HCT116 (cell line): ENCODE data around the gene SLC35E2B. TPM values are rescaled to one million over a fixed set of nuclear protein-coding genes. Genes with fewer than 3 reads are reported as not detected.

Experiments
- ATAC-seq: fragments of 200-7000 bp; cut with Tn5 transposase; 2 replicates; pipeline ENCODE4 v1.9.1; 2020; ENCODE audit warnings: mild to moderate bottlenecking, moderate library complexity
- BruUV-seq: library from RNA; stranded (reverse); fragments of 400-500 nt; replicated peaks from 2 replicates; lab custom pipeline; 2021; lab: Mats Ljungman, UMichigan
- CTCF ChIA-PET: fragments of 300-600 bp; sonication (Branson Sonifier 250); formaldehyde crosslinking; loops from one replicate; lab custom pipeline; 2021; ENCODE audit warnings: antibody characterized with exemption; lab: Charles Lee
- POLR2A ChIA-PET: fragments of 300-600, 350-600 bp; sonication (Branson Sonifier 250); formaldehyde crosslinking; loops from one replicate; lab custom pipeline; 2021; ENCODE audit warnings: antibody characterized with exemption; lab: Charles Lee
- RAD21 ChIA-PET, 2 experiments: fragments of 300-600 bp; sonication (Branson Sonifier 250); formaldehyde crosslinking; loops; one replicate each; lab custom pipeline; 2023; ENCODE audit warnings: low total read pairs in 2 of 2; ENCODE audit not compliant: uncharacterized antibody in 2 of 2, unreplicated experiment in 2 of 2, low non-redundant PET in 1 of 2; lab: Charles Lee
- DNase-seq: peaks from one replicate; pipeline ENCODE4 v3.0.0-alpha.2; 2010; ENCODE audit warnings: low read depth, low spot score
- H2AFZ ChIP-seq: fragments of 200-600 bp; shearing (Covaris generic), sonication (generic); 2 replicates; pipeline ENCODE4 v1.6.1; 2017; ENCODE audit warnings: low read depth, mixed run types, mixed read lengths, antibody characterized with exemption, low read length; ENCODE audit not compliant: poor library complexity, severe bottlenecking
- H3K27ac ChIP-seq: 2 replicates; pipeline ENCODE4 v1.5.1; 2012; ENCODE audit warnings: low read depth, low read length
- H3K27me3 ChIP-seq: fragments of 200-600 bp; sonication (generic); 2 replicates; pipeline ENCODE4 v1.6.1; 2016; ENCODE audit warnings: mixed run types, low read length, mixed read lengths; ENCODE audit not compliant: insufficient read depth
- H3K36me3 ChIP-seq, 2 experiments: fragments of 200-500 bp in 1 of 2; fragments of 200-600 bp in 1 of 2; sonication (Bioruptor generic) in 1 of 2; sonication (generic) in 1 of 2; 2 replicates each; pipeline versions ENCODE4 v1.5.1 to v1.6.1; 2014 to 2016; ENCODE audit warnings: low read length in 2 of 2, inconsistent platforms in 1 of 2, mixed read lengths in 1 of 2, mixed run types in 1 of 2; ENCODE audit not compliant: insufficient read depth in 2 of 2, control insufficient read depth in 1 of 2
- H3K4me1 ChIP-seq, 2 experiments: fragments of 200-600 bp in 1 of 2; sonication (generic) in 1 of 2; 2 replicates each; pipeline versions ENCODE4 v1.5.1 to v1.6.1; 2012 to 2017; ENCODE audit warnings: low read length in 2 of 2, inconsistent platforms in 1 of 2, mild to moderate bottlenecking in 1 of 2, mixed read lengths in 1 of 2, mixed run types in 1 of 2, moderate library complexity in 1 of 2; ENCODE audit not compliant: insufficient read depth in 2 of 2, control insufficient read depth in 1 of 2
- H3K4me2 ChIP-seq: fragments of 200-600 bp; sonication (generic); 2 replicates; pipeline ENCODE4 v1.6.1; 2017; ENCODE audit warnings: mixed run types, low read length, mixed read lengths
- H3K4me3 ChIP-seq, 2 experiments: fragments of 200-600 bp in 1 of 2; sonication (generic) in 1 of 2; replicated peaks in 1 of 2; 2 replicates each; pipeline ENCODE4 v1.5.1; 2011 to 2016; ENCODE audit warnings: low read length in 2 of 2, control low read depth in 1 of 2, low read depth in 1 of 2, mild to moderate bottlenecking in 1 of 2, mixed read lengths in 1 of 2, mixed run types in 1 of 2
- H3K79me2 ChIP-seq: fragments of 200-600 bp; sonication (generic); 2 replicates; pipeline ENCODE4 v1.6.1; 2017; ENCODE audit warnings: mild to moderate bottlenecking, mixed run types, low read length, moderate library complexity, mixed read lengths; ENCODE audit not compliant: insufficient read depth
- H3K9ac ChIP-seq: fragments of 200-600 bp; sonication (generic); 2 replicates; pipeline ENCODE4 v1.6.1; 2016; ENCODE audit warnings: low read length, mixed read lengths
- H3K9me2 ChIP-seq: fragments of 200-600 bp; sonication (generic), shearing (Covaris generic); 2 replicates; pipeline ENCODE4 v1.6.1; 2017; ENCODE audit warnings: mixed run types, mild to moderate bottlenecking, moderate library complexity; ENCODE audit not compliant: insufficient read depth
- H3K9me3 ChIP-seq, 2 experiments: fragments of 200-500 bp in 1 of 2; fragments of 200-600 bp in 1 of 2; sonication (Bioruptor generic) in 1 of 2; sonication (generic) in 1 of 2; 2 replicates each; pipeline ENCODE4 v1.6.1; 2014 to 2017; ENCODE audit warnings: low read length in 2 of 2, mixed read lengths in 2 of 2, inconsistent platforms in 1 of 2, low read depth in 1 of 2, mild to moderate bottlenecking in 1 of 2, mixed run types in 1 of 2, moderate library complexity in 1 of 2; ENCODE audit not compliant: control insufficient read depth in 1 of 2, insufficient read depth in 1 of 2
- H4K20me1 ChIP-seq: fragments of 200-600 bp; sonication (generic), shearing (Covaris generic); 2 replicates; pipeline ENCODE4 v1.6.1; 2017; ENCODE audit warnings: mixed run types, mild to moderate bottlenecking, moderate library complexity; ENCODE audit not compliant: insufficient read depth
- ELF1 ChIP-seq: IDR thresholded peaks from 2 replicates; pipeline ENCODE4 v1.6.1; 2012; ENCODE audit warnings: low read depth, borderline replicate concordance
- POLR2A ChIP-seq: IDR thresholded peaks from 2 replicates; pipeline ENCODE4 v1.7.0; 2011; ENCODE audit warnings: borderline replicate concordance; ENCODE audit not compliant: insufficient read depth, insufficient read length; ENCODE audit errors: extremely low read depth
- RAD21 ChIP-seq: IDR thresholded peaks from 2 replicates; pipeline ENCODE4 v1.6.1; 2012; ENCODE audit warnings: low read depth, mild to moderate bottlenecking
- SRF ChIP-seq: IDR thresholded peaks from 2 replicates; pipeline ENCODE4 v1.6.1; 2012; ENCODE audit warnings: low read depth
- YY1 ChIP-seq: IDR thresholded peaks from 2 replicates; pipeline ENCODE4 v1.6.1; 2011; ENCODE audit warnings: low read length, low read depth, moderate library complexity, mild to moderate bottlenecking; ENCODE audit not compliant: insufficient replicate concordance; ENCODE audit errors: extremely low read depth
- ZFX ChIP-seq: fragments of 450-650 bp; IDR thresholded peaks from 2 replicates; pipeline ENCODE4 v1.6.1; 2017
- ZNF274 ChIP-seq: fragments of 200-500 bp; sonication (Bioruptor generic); IDR thresholded peaks from 2 replicates; pipeline ENCODE4 v1.6.1; 2014; ENCODE audit warnings: mild to moderate bottlenecking, low read depth, low read length, inconsistent platforms
- intact Hi-C: fragments of 100-400 bp; cut with micrococcal nuclease; formaldehyde crosslinking; loops from 2 replicates; pipeline ENCODE4 v1.10.0; 2022
- total RNA-seq: library from RNA; stranded (reverse); gene quantifications from one replicate; pipeline ENCODE4 v1.2.1, GENCODE V29; 2021; ENCODE audit not compliant: unreplicated experiment
- TF ChIP-seq, protein P1 (sequence below), 3 experiments: fragments of 200-600 bp in 1 of 3; sonication (generic) in 1 of 3; IDR thresholded peaks in 2 of 3; conservative IDR thresholded peaks in 1 of 3; 2 replicates each; pipeline ENCODE4 v1.5.1; 2012 to 2017; ENCODE audit warnings: low read depth in 2 of 3, low read length in 2 of 3, antibody characterized with exemption in 1 of 3, borderline replicate concordance in 1 of 3, control low read depth in 1 of 3, mild to moderate bottlenecking in 1 of 3, mixed read lengths in 1 of 3, mixed run types in 1 of 3, moderate library complexity in 1 of 3; ENCODE audit not compliant: insufficient read depth in 1 of 3
- TF ChIP-seq, protein P2 (sequence below): IDR thresholded peaks from 2 replicates; pipeline ENCODE4 v1.6.1; 2012

Gene SLC35E2B
- total RNA-seq, 1 experiment from 2014 or later = 30.3 TPM

DNA sequence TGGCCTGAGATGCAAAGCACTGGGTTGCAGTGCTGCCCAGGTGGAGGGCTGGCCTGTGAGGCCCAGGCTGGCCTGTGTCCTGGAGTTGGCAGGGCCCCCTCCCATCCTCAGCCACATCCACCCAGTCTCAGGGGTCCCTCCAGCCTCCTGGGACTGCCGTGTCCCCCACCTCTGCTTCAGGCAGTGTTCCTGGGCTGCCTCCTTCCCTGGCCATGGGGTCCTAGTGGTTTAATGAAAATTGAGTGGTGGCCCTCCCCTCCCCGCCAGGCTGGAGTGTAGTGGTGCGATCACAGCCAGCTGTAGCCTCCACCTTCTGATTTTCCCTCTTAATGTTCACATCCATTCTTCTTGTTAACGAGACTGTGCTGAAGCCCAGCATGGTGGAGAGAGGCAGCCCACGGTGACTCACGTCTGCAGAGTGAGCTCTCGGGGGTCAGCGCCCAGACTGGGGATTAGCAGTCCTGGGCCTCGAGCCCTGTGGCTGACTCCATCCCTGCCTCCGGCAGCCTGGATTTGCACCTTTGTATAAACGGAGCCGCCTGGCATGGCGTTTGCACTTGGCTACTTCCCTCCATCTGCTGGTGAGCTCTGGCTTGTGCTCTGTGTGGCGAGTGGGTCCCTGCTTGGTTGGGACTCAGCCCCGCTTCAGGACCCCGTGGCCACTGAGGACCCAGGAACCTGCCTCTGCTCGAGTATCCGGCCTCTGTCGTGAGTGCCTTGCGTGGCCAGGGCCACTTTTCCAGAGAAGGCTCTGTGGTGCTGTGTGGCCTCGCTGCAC lies 70.4 kb downstream of the SLC35E2B start:
- H4K20me1 ChIP-seq = no peaks in the 10 kb centered on the region
- H3K79me2 ChIP-seq = peaks cover 3% of the 10 kb centered on the region; the same call in 1 of the 2 replicates
- DNase-seq (no peak), ATAC-seq (no peak)
- H3K4me3 ChIP-seq = no peak overlapping the region
- peaks cover 6 to 26% of the 10 kb centered on the region in 2 experiments for H3K4me1 ChIP-seq
- BruUV-seq = no TSS peak
- intact Hi-C loops = no loop called here
- RAD21 ChIA-PET = no interaction called here
- no peaks in the 10 kb centered on the region for H3K9me2 ChIP-seq
- H3K36me3 ChIP-seq = peaks cover 0 to 3% of the 10 kb centered on the region in 2 experiments; a peak in 1 of 4 replicates
- POLR2A ChIA-PET = no interaction called here
- no peak overlapping the region for H2AFZ ChIP-seq
- H3K27ac ChIP-seq = no peak overlapping the region
- TF ChIP-seq, protein P1, sequence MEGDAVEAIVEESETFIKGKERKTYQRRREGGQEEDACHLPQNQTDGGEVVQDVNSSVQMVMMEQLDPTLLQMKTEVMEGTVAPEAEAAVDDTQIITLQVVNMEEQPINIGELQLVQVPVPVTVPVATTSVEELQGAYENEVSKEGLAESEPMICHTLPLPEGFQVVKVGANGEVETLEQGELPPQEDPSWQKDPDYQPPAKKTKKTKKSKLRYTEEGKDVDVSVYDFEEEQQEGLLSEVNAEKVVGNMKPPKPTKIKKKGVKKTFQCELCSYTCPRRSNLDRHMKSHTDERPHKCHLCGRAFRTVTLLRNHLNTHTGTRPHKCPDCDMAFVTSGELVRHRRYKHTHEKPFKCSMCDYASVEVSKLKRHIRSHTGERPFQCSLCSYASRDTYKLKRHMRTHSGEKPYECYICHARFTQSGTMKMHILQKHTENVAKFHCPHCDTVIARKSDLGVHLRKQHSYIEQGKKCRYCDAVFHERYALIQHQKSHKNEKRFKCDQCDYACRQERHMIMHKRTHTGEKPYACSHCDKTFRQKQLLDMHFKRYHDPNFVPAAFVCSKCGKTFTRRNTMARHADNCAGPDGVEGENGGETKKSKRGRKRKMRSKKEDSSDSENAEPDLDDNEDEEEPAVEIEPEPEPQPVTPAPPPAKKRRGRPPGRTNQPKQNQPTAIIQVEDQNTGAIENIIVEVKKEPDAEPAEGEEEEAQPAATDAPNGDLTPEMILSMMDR (IDR thresholded peaks at IDR 0.05 in 2 of 3, conservative IDR thresholded peaks at IDR 0.05 in 1 of 3; ENCODE audit: borderline replicate concordance in 1 of 3, insufficient read depth in 1 of 3, low read depth in 2 of 3, low read length in 2 of 3) = no peak
- TF ChIP-seq, protein P2, sequence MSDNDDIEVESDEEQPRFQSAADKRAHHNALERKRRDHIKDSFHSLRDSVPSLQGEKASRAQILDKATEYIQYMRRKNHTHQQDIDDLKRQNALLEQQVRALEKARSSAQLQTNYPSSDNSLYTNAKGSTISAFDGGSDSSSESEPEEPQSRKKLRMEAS = no peak
- TF ChIP-seq ELF1 = no peak
- no peak for TF ChIP-seq YY1
- no peak for TF ChIP-seq RAD21
- no peak for TF ChIP-seq ZFX
- no peak for TF ChIP-seq SRF
- no peak for TF ChIP-seq POLR2A
- no peak for TF ChIP-seq ZNF274
- no peak overlapping the region for H3K4me2 ChIP-seq
- CTCF ChIA-PET = no interaction called here
- H3K9me3 ChIP-seq = no peaks in the 10 kb centered on the region
- H3K27me3 ChIP-seq = no peaks in the 10 kb centered on the region
- no peak overlapping the region for H3K9ac ChIP-seq
